Muscle of arm (tissue), 12 donors: ENCODE measurements around the gene ZC3H14. TPM values are rescaled to one million over a fixed set of nuclear protein-coding genes. Genes with fewer than 3 reads are reported as not detected.

Source experiments
- polyA plus RNA-seq, 12 donors: library from polyadenylated mRNA; unstranded; fragments of 120-200 nt; gene quantifications; one replicate each; pipeline ENCODE4 v1.2.1, GENCODE V29; 2013; ENCODE audit not compliant: insufficient read length in 12 of 12

Gene ZC3H14
- polyA plus RNA-seq, 12 donors: 32.4 to 72.3 (median 41.0) TPM; not detected in 1

Other genes with a start within 250 kb of the ZC3H14 start
- gene KCNK10, start 239.8 kb upstream of the ZC3H14 start, polyA plus RNA-seq: under 1 TPM in 7 of 12 donors, not detected in 5; 0.04 to 0.12 (median 0.08) TPM
- 10 to 100 TPM in 10 of 12 donors, 1 to 10 TPM in 1, not detected in 1; 9.6 to 45.1 (median 13.1) TPM for gene SPATA7, start 177.4 kb upstream of the ZC3H14 start, polyA plus RNA-seq
- gene PTPN21, start 8.0 kb upstream of the ZC3H14 start, polyA plus RNA-seq: 10 to 100 TPM in 11 of 12 donors, not detected in 1; 31.0 to 70.3 (median 55.4) TPM
- 1 to 10 TPM in 7 of 12 donors, under 1 TPM in 4, not detected in 1; 0.87 to 1.9 (median 1.1) TPM for gene EML5, start 229.9 kb downstream of the ZC3H14 start, polyA plus RNA-seq